CD4-positive, alpha-beta T cell treated with Interferon gamma for 1 hour (primary cell): Measurements from ENCODE around the gene CCDC40.

Experiments used
- DNase-seq: peaks from one replicate; pipeline ENCODE4 v3.0.0-alpha.2; 2020

CCDC40 gene

DNA sequence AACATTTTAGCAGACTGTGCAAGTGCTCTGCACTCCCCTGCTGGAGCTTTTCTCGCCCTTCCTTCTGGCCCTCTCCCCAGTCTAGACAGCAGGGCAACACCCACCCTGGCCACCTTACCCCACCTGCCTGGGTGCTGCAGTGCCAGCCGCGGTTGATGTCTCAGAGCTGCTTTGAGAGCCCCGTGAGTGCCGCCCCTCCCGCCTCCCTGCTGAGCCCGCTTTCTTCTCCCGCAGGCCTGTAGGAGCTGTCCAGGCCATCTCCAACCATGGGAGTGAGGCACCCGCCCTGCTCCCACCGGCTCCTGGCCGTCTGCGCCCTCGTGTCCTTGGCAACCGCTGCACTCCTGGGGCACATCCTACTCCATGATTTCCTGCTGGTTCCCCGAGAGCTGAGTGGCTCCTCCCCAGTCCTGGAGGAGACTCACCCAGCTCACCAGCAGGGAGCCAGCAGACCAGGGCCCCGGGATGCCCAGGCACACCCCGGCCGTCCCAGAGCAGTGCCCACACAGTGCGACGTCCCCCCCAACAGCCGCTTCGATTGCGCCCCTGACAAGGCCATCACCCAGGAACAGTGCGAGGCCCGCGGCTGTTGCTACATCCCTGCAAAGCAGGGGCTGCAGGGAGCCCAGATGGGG is 68.0 kb downstream of the CCDC40 start:
- DNase-seq = no peak

DNA sequence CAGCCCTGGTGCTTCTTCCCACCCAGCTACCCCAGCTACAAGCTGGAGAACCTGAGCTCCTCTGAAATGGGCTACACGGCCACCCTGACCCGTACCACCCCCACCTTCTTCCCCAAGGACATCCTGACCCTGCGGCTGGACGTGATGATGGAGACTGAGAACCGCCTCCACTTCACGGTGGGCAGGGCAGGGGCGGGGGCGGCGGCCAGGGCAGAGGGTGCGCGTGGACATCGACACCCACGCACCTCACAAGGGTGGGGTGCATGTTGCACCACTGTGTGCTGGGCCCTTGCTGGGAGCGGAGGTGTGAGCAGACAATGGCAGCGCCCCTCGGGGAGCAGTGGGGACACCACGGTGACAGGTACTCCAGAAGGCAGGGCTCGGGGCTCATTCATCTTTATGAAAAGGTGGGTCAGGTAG is 68.5 kb downstream of the CCDC40 start:
- DNase-seq = no peak

DNA sequence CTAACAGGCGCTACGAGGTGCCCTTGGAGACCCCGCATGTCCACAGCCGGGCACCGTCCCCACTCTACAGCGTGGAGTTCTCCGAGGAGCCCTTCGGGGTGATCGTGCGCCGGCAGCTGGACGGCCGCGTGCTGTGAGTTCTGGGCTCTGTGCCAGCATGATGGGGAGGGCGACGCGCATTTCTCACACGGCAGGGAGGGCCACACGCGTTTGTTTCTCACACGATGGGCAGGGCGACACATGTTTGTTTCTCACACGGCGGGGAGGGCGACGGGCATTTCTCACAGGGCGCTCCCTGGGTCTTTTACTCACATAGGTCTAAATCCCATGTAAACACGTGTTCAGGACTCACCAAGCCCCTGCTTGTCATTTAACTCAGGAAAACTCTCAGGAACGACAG is 69.3 kb downstream of the CCDC40 start:
- no peak for DNase-seq

DNA sequence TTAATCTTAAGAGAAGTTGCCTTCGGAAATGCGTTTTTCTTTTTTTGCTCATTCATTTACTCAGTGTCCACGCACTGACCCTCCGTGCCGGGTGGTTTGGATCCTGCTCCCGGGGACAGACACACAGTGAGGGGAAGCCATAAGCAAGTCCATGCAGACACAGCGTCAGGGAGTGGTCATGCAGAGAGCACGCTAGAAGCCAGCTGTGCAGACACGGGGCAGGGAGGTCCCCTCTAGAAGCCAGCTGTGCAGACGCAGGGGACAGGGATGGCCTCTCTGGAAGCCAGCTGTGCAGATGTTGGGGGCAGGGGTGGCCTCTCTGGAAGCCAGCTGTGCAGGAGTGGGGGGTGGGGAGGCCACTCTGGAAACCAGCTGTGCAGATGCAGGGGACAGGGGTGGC is 69.7 kb downstream of the CCDC40 start:
- DNase-seq = no peak

DNA sequence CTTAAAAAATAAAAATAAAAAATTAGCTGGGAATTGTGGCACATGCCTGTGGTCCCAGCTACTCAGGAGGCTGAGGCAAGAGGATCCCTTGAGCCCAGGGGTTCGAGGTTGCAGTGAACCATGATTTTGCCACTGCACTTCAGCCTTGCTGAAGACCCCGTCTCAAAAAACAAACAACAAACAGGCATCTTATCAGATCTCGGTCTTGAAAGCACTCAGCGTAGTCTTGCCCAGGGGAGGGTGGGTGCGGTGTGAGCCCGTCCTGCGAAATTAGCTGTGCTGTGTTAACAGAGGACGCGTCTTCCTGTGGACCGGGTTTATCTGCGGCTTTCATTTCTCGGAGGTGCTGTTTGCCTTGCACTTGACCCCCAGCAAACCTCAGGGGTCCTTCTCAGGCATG is 70.3 kb downstream of the CCDC40 start:
- no peak for DNase-seq

DNA sequence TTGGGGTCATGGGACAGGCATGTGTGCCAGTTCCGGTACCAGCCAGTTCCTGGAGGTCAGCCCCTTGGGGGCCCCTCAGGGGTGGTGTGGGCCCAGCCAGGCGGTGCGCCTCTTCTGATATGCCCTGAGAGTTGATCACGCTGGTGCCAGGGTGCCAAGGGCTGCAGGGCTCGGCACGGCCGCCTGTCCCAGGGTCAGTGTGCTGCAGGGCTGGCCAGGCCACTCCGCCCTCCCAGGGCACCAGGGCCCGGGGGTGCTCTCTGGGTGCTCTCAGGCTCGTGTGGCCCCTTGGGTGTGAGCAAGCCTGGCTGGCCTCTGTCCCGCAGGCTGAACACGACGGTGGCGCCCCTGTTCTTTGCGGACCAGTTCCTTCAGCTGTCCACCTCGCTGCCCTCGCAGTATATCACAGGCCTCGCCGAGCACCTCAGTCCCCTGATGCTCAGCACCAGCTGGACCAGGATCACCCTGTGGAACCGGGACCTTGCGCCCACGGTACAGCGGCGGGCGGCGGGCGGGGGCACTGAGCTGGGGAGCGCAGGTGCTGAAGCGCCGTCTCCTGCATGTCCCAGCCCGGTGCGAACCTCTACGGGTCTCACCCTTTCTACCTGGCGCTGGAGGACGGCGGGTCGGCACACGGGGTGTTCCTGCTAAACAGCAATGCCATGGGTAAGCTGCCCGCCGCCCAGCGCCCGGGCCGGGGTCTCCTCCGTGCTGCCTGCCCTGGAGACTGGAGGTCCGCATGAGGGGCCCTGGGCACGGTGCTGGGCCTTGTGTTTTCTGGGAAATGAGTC is 71.0 kb downstream of the CCDC40 start:
- no peak for DNase-seq

DNA sequence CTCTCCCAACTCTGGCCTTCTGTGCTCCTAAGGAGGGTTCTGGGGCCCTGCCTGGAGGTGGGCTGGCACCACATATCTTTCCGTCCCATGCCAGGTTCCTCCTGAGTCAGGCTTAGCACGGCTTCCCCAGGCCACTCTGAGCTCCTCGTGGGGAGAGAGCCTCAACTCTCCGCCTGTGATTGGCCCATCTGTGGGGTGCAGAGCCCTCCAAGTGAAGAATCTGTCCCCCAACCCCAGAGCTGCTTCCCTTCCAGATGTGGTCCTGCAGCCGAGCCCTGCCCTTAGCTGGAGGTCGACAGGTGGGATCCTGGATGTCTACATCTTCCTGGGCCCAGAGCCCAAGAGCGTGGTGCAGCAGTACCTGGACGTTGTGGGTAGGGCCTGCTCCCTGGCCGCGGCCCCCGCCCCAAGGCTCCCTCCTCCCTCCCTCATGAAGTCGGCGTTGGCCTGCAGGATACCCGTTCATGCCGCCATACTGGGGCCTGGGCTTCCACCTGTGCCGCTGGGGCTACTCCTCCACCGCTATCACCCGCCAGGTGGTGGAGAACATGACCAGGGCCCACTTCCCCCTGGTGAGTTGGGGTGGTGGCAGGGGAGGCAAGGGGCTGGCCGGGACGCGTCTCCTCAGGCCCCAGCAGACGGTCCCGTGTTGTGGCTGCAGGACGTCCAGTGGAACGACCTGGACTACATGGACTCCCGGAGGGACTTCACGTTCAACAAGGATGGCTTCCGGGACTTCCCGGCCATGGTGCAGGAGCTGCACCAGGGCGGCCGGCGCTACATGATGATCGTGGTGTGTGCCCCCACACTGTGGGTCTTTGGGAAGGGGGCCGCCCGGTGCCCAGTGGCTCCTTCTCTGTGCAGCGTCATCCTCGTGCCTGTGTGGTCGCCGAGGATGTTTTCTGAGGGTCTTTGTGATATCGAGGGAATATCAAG is 71.9 kb downstream of the CCDC40 start:
- no peak for DNase-seq

DNA sequence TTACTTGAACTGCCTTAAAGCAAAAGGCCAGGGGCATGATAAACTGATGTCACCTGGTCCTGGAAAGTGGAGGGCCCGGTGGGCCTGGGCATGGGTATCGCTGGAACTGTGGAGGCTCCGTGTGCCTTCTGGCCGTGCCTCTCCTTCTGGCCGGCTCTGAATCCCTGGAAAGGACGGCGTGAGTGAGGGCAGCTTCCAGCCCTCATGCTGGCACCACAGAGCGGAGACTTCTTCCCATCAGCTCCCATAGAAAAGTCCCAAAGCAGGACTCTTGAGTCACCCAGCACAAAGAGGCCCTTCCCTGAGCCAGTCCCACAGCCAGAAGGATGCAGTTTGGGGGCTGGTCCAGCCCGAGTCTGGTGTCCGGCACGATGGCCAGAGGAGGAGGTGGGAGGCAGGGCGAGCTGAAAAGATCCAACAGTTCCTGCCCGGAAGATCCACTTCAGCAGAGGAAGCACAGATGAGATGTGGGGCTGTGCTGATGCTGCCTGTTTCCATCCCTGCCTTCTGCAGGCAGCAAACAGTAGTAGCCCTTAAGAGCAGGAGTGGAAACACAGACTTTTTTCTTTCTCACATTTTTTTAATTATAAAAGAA is 72.7 kb downstream of the CCDC40 start:
- no peak for DNase-seq

DNA sequence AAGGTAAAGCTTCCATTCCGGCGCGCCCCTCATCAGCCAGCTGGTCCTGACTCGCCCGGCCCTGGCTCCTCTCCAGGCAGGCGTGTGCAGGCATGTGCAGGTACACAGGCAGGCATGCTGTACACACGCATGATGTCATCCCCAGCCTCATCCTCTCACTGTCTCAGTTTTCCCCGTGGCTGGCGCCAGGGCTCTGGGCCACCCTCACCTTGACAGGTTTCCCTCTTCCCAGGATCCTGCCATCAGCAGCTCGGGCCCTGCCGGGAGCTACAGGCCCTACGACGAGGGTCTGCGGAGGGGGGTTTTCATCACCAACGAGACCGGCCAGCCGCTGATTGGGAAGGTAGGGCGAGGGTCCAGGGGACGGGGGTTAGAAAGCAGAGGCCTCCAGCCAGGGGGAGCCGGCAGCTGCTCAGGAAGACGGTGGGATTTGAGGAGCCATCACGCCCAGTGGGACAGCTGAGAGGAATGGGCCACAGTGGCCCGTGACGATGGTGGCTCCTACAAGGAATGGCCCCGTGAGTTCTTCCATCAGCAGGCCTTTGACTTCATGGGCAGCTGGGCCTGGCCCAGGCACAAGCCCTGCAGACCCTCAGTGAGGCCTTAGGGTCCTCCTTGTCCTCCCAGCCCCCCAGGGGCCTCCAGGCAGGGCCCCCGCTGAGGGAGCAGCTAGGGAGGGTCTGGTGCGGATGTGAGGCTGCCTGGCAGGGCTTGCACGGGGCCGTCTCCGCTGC is 73.4 kb downstream of the CCDC40 start:
- DNase-seq = no peak

DNA sequence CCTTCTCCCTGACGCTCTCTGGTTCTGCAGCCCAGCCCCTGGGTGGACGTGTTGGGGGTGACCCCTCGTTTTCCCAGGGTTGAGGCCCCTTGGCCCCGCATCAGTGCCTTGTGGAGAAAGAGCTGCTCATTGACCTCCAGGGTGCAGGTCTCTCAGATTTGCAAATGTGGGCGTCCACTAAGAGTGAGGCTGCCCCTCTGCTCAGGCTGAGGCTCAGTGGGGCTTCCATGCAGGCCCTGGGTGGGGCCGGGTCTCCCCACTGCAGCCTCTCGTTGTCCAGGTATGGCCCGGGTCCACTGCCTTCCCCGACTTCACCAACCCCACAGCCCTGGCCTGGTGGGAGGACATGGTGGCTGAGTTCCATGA is 74.0 kb downstream of the CCDC40 start:
- DNase-seq = no peak

DNA sequence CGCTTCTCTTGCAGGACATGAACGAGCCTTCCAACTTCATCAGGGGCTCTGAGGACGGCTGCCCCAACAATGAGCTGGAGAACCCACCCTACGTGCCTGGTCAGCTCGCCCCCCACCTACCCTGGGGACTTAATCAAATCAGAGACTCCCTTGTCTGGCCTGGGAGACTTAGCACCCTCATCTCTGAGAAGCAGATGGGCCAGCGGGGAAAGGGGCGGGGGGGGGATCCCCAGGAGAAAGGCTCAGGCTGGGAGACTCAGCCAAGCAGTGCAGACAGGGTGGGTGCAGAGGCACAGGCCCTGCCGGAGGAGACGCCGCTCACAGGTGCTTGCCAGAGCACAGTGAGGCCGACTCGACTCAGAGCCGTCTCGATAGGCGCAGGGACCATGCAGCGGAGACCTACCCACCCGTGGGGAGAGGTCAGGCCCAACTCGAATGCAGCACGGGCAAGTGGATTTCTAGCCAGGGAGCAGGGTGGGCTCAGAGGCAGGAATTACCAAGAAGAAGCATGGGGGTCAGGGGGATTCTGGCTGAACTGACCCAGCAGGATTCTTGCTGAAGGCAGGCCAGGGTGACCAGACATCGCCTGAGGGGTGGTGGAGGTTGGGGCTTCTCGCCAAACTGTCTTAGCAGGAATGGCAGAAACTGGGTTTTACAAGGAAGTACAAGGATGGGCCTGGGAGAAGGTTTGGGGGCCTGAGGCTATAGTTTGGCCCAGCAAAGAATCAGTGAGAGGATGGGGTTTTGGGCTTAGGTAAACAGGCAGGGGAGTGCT is 74.7 kb downstream of the CCDC40 start:
- DNase-seq = no peak

DNA sequence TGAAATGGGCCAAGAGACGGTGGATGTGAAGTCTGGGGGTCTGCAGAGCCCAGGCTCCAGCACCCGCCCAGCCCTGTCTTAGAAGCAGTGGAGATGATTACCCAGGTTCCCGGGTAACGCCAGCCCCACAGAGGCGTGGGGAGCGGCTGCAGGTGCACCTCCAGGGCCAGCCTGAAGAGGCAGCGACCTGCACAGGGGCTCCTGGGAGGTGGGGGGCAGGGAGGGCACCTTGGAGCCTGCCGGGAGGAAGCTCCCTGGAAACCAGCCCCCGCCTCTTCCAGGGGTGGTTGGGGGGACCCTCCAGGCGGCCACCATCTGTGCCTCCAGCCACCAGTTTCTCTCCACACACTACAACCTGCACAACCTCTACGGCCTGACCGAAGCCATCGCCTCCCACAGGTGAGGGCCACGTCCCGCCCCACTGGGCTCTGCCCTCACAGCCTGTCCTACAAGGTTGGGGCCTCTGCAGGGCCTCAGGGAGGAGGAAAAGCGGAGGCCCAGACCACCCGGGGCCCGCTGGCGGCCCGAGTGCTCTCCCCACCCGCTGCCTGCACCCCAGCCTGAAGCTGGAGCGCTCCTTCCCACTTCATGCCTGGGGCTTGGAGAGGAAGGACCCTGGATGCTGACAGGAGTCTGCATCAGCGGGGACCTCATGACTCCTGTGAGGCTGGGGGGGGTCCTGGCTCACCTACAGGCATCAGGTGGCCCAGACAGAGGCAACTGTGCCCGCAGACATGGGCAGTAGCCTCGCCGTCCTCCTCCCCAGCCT is 75.4 kb downstream of the CCDC40 start:
- no peak for DNase-seq

DNA sequence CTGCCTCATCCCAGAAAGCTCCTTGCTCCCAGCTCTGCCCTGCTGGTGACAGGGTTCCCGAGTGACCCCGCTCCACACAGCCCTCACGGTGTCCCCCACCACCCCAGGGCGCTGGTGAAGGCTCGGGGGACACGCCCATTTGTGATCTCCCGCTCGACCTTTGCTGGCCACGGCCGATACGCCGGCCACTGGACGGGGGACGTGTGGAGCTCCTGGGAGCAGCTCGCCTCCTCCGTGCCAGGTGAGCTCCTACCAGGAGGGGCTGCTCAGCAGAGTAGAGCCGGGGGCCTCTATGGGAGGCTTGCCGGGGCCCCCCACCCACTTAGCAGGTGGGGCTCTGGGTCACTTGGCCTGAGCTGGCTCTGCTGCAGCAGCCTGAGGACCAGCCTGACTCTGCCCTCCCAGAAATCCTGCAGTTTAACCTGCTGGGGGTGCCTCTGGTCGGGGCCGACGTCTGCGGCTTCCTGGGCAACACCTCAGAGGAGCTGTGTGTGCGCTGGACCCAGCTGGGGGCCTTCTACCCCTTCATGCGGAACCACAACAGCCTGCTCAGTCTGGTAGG is 76.1 kb downstream of the CCDC40 start:
- no peak for DNase-seq

DNA sequence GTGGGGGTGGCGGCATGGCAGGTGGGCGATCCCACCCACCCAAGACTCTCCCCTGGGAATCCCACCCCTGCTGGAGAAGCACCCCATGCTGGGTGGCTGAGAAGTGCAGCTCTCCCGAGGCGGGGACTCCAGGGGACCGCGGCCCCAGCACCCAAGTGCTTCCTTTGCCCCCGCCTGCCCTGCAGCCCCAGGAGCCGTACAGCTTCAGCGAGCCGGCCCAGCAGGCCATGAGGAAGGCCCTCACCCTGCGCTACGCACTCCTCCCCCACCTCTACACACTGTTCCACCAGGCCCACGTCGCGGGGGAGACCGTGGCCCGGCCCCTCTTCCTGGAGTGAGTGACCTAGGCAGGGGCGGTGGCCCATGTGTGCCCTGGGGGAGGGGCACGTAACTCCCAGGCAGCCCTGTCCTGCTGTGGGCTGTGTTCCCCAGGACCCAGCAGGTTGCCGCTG is 76.6 kb downstream of the CCDC40 start:
- no peak for DNase-seq

DNA sequence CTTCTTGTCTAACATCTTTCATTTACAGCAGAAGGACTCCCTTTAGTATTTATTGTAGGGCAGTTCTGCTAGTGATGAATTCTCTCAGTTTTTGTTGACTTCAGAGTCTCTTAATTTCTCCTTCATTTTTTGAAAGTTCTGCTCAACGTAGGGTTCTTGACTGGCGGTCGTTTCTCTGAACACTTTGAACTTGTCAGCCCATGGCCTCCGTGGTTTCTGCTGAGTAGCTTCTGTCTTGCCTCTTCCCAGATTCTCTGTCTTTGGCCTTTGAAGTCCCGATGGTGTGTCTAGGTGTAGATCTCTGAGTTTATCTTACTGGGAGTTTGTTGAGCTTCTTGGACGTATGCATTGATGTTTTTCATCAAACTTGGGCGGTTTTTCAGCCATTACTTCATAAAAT is 78.3 kb downstream of the CCDC40 start:
- no peak for DNase-seq

DNA sequence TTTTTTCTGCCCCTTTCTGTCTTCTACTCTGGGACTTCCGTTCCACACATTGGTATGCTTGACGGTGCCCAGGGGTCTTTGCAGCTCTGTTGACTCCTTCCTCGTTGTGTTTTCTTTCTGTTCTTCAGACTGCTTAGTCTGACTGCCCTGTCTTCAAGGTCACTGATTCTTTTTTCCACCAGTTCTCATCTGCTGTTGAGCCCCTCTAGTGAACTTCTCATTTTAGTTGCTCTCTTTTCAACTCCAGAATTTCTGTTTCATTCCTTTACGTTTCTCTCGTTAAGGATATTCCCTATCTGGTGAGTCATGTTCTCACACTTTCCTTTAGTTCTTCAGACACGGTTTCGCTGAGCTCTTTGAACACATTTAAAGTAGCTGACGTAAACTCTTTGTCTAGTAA is 78.7 kb downstream of the CCDC40 start:
- DNase-seq = no peak

DNA sequence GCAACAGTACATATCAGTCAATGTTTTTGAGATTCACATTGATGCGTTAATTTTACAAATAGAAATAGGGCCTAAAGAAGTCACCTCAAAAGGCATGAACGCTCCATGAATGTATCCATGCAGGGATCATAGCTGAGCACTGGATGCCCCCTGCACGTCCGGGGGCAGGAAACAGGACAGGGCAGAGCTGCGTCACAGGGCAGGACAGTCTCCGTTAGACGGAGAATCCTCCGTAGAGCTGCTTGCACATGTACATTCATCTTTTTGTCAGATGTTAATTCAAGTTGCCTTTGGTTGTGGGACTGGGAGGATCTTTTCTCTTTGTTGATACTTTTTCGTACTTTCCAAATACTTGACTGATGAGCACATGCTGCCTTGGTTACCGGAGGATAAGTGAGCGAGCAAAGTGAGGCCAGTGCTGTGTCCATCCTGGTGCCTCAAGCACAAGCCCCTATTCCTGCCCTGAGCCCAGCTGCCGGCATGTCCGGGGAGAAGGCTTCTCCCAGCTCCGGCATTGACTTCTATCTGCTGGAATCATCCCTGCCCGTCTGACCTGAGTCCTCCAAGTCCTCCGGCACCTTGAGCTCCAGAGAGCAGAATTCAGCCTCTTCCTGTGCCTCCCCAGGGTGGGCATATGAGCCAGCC is 80.0 kb downstream of the CCDC40 start:
- no peak for DNase-seq

DNA sequence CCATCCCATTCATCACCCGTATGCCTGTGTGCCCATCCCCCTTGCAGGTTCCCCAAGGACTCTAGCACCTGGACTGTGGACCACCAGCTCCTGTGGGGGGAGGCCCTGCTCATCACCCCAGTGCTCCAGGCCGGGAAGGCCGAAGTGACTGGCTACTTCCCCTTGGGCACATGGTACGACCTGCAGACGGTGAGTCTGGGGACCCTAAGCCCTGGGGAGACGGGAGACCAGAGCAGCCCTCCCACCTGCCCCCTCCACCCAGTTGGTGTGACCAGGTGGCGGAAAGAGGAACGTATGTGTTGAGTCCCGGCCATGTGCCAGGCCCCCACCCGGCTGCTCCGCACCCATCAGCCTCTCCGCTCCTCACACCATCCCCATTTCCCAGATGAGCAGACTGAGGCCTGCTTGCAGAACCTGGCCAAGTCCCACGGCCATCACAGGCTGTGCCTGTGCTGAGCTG is 80.5 kb downstream of the CCDC40 start:
- no peak for DNase-seq

DNA sequence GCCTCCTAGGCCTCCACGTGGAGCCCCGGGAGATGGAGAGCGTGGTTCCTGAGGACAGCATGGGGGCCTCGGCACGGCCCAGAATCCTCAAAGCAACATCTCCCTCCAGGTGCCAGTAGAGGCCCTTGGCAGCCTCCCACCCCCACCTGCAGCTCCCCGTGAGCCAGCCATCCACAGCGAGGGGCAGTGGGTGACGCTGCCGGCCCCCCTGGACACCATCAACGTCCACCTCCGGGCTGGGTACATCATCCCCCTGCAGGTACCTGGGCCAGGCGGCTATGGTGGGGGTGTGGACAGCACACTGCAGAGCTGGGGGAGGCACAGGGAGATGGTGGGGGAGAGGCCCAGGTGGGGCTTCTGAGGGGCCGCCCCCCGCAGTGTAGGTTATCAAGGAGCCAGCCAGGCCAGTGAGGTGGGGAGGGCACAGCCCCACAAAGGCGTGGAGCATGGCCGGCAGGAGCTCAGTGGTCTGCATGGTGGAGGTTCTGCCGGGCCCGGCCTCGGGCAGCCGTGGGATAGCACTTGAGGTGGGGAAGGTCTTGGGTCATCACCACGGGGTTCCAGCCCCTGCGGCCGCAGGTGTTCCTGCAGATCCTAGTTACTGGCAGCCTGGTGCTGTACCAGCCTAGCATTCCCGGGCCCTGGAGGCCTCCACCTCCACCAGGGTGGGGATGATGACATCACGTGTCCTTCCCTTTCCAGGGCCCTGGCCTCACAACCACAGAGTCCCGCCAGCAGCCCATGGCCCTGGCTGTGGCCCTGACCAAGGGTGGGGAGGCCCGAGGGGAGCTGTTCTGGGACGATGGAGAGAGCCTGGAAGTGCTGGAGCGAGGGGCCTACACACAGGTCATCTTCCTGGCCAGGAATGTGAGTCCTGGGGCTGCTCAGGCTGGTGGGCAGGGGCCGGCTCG is 81.3 kb downstream of the CCDC40 start:
- no peak for DNase-seq
